ENCODE data around the gene SSBP3.

SSBP3 gene

GRCh38 chr1:54328066-54328636 lies 78.0 kb downstream of the SSBP3 start:
- FAIRE-seq: no peak

- no peak for FAIRE-seq
These were observed 78.7 kb downstream of the SSBP3 start for GRCh38 chr1:54327386-54328065.

GRCh38 chr1:54326543-54327385 lies 79.4 kb downstream of the SSBP3 start:
- no peak for FAIRE-seq

GRCh38 chr1:54325703-54326461 lies 80.3 kb downstream of the SSBP3 start:
- no peak for FAIRE-seq

- no peak for FAIRE-seq
These were observed 80.9 kb downstream of the SSBP3 start for GRCh38 chr1:54325284-54325683.

- no peak for FAIRE-seq
These were observed 81.7 kb downstream of the SSBP3 start for GRCh38 chr1:54324251-54325140.

- no peak for FAIRE-seq
These were observed 82.3 kb downstream of the SSBP3 start for GRCh38 chr1:54323921-54324250.

GRCh38 chr1:54323324-54323739 lies 82.9 kb downstream of the SSBP3 start:
- no peak for FAIRE-seq

GRCh38 chr1:54318246-54318814 lies 87.9 kb downstream of the SSBP3 start:
- no peak for FAIRE-seq

GRCh38 chr1:54317084-54317483 lies 89.1 kb downstream of the SSBP3 start:
- FAIRE-seq: no peak

GRCh38 chr1:54315099-54315498 lies 91.1 kb downstream of the SSBP3 start:
- FAIRE-seq: no peak

GRCh38 chr1:54314696-54315095 lies 91.5 kb downstream of the SSBP3 start:
- no peak for FAIRE-seq

- no peak for FAIRE-seq
These were observed 93.3 kb downstream of the SSBP3 start for GRCh38 chr1:54312796-54313316.

GRCh38 chr1:54311506-54311905 lies 94.7 kb downstream of the SSBP3 start:
- FAIRE-seq: no peak

- FAIRE-seq: no peak
These were observed 95.5 kb downstream of the SSBP3 start for GRCh38 chr1:54310439-54311328.

GRCh38 chr1:54309631-54310366 lies 96.4 kb downstream of the SSBP3 start:
- no peak for FAIRE-seq

- no peak for FAIRE-seq
These were observed 98.9 kb downstream of the SSBP3 start for GRCh38 chr1:54307305-54307704.

GRCh38 chr1:54305906-54306514 lies 100.2 kb downstream of the SSBP3 start:
- no peak for FAIRE-seq

- no peak for FAIRE-seq
These were observed 101.7 kb downstream of the SSBP3 start for GRCh38 chr1:54304518-54304917.
